ENCODE data around the gene HELQ. TPM values are rescaled to one million over a fixed set of nuclear protein-coding genes. Genes with fewer than 3 reads are reported as not detected.

Gene HELQ
- total and polyA plus RNA-seq, 9 of the 15 experiments (the other 6 are each of a cell fraction or from before 2014, with no cell fraction given), result 3.5 to 15.2 (median 11.9) TPM

GRCh38 chr4:83486457-83487129, 31.0 kb upstream of the HELQ start (continued):
- TF ChIP-seq ATF3 (IDR thresholded peaks at IDR 0.05) (peak; percentile 84), ATF3 (CRISPR knock-in tag; conservative IDR thresholded peaks at IDR 0.05) (no peak), SIN3A (IDR thresholded peaks at IDR 0.05; ENCODE audit: borderline replicate concordance in 2 of 2, control insufficient read depth in 1 of 2, low read depth in 2 of 2, low read length in 2 of 2) (no peak), SMARCC2 (IDR thresholded peaks at IDR 0.05; ENCODE audit: low read depth) (no peak), SP2 (IDR thresholded peaks at IDR 0.05; ENCODE audit: extremely low read depth, low read depth, low read length, poor library complexity, severe bottlenecking) (no peak), NELFE (IDR thresholded peaks at IDR 0.05; ENCODE audit: insufficient read depth, insufficient read length) (no peak), CBX5 (IDR thresholded peaks at IDR 0.05; ENCODE audit: borderline replicate concordance, low read depth) (no peak), TCFL5 (CRISPR knock-in tag; conservative IDR thresholded peaks at IDR 0.05) (no peak), ARID1B (IDR thresholded peaks at IDR 0.05) (peak; percentile 83), USF2 (CRISPR knock-in tag; IDR thresholded peaks at IDR 0.05) (no peak), PHF8 (IDR thresholded peaks at IDR 0.05; ENCODE audit: borderline replicate concordance, low read length) (no peak), XRCC4 (IDR thresholded peaks at IDR 0.05; ENCODE audit: extremely low read depth, insufficient read depth, insufficient read length) (no peak), ZNF449 (CRISPR knock-in tag; IDR thresholded peaks at IDR 0.05) (no peak), NBN (IDR thresholded peaks at IDR 0.05; ENCODE audit: low read depth) (0 out of 2 replicates have a peak, but pooled peaks have one; percentile 23), ZNF282 (CRISPR knock-in tag; IDR thresholded peaks at IDR 0.05) (no peak), TSC22D4 (tag; IDR thresholded peaks at IDR 0.05) (no peak), L3MBTL2 (IDR thresholded peaks at IDR 0.05) (peak; percentile 18; the same call in 1 of the 2 replicates), CEBPB (tag; IDR thresholded peaks at IDR 0.05) (peak; percentile 85), GATAD2A (IDR thresholded peaks at IDR 0.05) (no peak), ZNF518B (CRISPR knock-in tag; IDR thresholded peaks at IDR 0.05) (no peak), SMARCE1 (IDR thresholded peaks at IDR 0.05) (peak; percentile 29; the same call in 1 of the 2 replicates), MXD1 (CRISPR knock-in tag; IDR thresholded peaks at IDR 0.05; ENCODE audit: borderline replicate concordance, poor library complexity, severe bottlenecking) (no peak)

All from K562 (cell line).